HG02759 (cell line): ENCODE measurements around the gene AMELX.

ENCODE experiments used
- ATAC-seq: cut with Tn5 transposase; IDR thresholded peaks from one replicate; pipeline ENCODE4 v1.9.1; 2021; ENCODE audit warnings: mild to moderate bottlenecking, moderate library complexity; ENCODE audit not compliant: unreplicated experiment

Gene AMELX

DNA sequence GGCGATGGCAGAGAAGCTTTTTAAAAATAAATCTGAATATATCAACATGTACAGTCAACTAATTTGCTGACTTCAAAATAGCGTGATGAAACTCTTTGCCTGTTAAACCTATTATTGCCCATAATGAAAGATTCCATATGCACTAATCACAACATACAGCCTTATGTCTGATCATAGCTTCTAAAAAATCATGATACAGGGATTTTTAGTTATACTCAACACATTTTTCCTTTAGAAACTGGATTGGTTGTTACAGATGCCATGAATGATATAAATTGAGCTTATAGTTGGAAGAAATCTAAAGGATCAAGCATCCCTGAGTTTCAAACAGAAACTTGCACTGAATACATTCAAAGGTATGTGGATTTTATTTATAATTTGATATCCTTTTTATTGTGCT is at the start of gene AMELX:
AMELX (plus strand) TSS at position 301 of the 400 bp plus-strand sequence. CDS start 1,376 bp downstream, outside the sequence.
- no peak for ATAC-seq

DNA sequence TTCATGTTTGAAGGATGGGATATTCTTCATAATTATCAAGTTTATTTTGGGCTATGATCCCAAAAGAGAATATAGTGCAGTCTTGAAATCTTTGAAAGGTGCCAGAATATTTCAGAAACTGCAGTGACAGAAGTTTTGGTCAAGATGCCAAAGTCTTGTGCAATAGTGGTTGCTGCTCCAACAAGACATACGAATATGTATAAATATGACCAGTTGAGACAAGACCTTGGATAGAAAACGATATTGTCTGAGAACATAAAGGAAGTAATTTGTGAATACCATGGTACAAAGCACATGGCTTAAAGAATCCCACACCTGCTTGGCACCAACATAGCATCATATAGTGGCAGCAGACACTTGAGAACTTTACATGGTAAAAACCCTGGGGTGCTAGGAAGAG is 48.6 kb upstream of the AMELX start:
- no peak for ATAC-seq

DNA sequence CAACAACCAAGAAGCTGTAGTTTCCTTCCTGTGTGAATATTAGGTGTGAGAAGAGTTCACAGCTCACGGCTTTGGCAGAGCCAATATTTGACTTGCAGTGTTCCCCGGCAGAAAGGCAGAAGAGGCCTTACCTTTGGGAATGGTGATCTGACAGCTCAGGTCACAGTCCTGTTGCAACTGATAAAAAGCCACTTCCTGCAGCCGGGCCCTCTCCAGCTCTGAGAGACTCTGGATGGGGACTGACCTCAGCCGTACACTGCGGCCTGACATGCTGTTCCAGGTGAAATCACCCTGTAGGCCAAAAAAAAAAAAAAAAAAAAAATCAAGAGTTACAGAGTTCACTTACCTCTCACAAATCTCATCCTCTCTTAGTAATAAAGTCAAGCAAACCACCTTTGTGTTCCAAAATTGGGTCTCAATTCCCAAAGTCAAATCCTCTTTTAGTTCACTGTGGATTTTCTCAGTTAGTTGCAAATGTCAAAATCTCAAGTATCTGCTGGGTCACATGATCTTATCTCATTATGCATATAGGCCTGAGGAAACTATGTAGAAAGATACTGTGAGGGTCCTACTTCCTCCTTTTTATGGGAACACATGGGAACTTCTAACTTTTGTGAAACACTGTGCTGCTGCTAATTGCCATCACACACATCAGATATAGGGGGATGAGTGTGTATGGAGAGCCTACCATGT is 38.6 kb upstream of the AMELX start:
- no peak for ATAC-seq

DNA sequence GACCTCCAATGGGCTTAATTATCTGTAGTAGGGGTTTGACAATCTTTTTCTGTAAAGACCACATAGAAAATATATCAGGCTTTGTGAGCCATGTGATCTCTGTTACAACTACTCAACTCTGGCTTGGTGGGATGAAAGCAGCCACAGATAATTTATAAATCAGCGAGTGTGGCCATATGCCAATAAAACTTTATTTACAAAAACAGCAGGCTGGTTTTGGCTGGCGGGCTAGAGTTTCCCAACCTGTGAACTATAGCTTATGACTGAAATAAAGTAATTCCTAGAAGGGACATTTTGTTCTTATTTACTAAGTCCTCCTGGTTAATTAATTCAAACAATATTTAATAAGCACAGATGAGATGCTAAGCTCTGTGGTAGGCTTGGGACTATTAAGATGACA is 35.9 kb upstream of the AMELX start:
- ATAC-seq: no peak

DNA sequence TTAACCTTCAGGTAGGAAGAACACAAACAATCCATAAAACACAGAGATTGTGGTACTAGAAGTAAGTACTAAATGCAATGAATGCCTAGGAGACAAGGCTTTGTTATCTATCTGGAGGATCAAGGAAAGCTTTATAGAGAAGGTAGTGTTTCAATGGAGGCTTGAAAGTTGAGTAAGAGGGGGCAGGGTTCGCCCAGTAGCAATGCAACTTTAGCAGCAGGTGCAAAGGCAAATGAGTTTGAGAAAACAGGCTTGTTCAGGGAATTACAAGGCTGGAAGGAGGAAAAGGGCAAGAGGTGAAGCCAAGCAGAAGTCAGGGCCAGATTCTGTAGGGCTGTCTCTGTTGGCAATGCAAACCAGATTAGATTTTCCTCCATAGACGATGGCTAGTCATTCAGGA is 35.5 kb upstream of the AMELX start:
- no peak for ATAC-seq

DNA sequence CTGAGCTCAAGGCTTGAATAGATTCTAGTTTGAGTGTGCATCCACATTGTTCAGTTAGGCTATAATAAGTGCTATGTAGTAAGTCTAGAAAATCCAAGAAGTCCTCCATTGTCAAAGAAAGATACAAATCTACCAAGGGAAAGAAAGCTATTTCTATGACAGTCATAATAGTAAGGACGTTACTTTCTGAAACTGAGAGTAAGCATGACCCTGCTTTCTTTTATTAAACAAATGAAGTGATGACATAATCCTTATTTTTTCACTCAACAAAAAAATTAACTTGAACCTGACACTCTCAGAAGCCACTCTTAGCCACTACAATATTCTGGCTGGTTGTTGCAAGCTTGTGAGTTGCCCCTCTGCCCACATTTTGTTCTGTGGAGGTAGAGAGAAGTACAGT is 33.8 kb upstream of the AMELX start:
- ATAC-seq: no peak

DNA sequence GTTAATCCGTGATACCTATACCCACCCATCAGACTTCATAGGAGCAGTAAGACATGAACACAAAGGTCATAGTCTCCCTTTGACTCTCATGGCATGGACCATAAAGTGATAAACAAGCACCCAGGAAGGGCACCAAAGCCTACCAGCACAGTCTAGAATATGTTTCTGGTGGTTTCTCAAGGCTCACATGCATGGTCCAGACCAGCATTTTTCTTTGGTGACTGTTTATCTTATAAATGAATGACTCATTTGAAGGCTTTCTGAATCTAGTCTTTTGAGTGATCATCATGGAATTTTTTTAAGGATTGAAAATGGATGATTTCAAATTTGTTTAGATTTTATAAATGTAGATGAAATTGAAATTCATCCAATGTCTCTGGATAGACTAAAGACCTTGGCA is 32.0 kb upstream of the AMELX start:
- ATAC-seq: no peak

DNA sequence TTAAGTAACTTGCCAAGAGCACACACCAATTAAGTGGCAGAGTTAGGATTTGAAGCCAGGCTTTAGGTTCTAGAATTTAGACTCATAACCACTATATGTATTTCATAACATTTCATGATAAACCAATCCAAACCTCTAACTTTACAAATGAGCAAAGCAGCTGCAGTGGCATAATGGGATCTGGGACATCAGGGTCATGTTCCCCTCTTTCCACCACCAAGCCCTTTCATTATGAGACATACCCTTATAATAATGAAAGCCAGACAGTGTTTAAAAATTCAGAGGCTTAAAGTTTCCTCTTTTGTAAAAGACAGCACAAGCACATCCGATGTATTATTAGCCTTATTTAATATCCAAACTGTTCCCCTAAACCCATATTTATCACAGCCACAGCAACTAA is 28.3 kb upstream of the AMELX start:
- ATAC-seq: no peak

DNA sequence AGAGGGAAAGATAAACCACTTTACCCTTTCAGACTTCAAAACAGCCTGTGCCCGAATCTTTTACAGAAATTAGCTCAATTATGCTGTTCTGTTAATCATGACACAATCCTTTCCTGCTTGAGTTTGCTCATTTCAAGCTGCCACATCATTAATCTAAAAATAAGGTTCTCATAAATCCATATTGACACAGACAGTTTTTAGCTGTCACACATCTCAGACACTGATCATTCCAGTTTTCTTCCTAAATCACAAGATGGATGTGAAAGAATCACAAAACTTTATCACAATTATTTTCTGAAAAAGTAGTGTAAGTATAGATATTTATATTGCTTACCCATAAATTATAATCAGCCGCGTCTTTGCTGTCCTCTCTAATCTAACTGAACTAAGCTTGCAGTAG is 27.9 kb upstream of the AMELX start:
- ATAC-seq: no peak

DNA sequence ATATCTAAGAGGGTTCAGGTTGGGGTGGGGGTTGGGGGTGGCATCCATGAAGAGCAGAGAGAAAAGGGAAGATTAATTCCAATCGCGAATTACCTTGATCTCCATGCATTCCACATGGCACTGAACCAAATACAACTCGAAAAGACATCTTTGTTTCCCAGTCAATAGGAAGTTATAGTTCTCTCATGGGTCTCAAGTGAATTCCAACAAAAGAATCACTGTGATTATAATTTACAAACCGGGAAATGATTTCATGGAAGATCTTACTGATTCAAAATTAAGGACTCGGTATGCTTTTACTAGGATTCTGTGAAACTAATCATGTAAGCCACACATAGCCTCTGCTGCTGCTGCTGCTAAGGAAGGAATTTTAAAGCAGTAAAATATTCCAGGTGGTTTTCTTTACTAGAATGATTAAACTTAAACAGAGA is 26.6 kb upstream of the AMELX start:
- no peak for ATAC-seq

DNA sequence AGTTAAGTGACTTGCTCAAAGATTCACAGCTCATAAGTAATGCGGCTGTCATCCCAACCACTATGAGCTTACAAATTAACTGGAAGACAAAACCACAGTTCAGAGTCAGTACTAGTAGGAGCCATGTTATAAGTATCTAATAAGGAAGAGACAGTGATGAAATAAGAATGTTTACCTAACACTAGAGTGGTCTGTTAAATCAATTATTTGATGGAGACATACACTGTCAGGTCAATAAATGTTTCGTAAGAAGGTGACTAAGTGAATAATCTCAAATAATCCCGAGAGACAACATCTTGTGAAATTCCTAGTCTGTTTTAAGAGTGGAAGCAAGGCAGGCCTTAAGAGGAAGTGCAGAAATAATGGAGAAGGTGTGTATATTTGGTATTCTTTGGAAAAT is 25.8 kb upstream of the AMELX start:
- ATAC-seq: no peak

DNA sequence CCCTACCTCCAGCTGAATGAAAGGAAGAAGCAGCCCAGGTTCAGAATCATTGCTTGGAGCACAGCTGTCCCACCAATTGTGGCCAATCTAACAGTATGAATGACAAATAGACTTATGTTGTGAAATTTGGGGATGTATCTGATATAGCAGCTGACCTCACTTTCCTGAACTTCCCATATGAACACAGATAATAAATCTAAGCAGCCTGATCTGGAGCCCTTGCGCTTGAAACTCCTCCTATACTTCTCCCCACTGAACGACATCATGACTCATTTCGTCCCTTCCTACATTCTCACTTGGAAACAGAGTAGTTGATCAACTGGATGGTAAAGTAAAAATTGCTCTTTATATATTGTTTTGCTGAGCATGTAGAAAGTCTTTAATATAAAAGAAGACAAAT is 24.2 kb upstream of the AMELX start:
- no peak for ATAC-seq

DNA sequence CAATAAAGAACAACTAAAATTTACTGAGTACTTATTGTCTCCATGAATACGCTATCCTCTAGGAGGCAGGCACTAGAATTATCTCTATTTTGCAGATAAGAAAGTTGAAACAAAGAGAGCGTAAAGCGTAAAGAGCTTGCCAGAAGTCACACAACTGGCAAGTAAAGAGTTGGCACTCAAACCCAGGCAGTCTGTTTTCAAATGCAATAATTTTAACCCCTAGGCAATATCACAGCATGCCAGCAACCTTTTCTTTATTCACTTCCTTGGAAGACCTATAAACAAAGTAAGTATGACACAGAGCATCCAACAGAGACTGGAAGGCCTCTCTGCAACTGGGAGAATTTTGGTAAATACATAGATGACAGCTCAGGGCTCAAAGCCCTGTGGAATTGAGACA is 23.2 kb upstream of the AMELX start:
- no peak for ATAC-seq

DNA sequence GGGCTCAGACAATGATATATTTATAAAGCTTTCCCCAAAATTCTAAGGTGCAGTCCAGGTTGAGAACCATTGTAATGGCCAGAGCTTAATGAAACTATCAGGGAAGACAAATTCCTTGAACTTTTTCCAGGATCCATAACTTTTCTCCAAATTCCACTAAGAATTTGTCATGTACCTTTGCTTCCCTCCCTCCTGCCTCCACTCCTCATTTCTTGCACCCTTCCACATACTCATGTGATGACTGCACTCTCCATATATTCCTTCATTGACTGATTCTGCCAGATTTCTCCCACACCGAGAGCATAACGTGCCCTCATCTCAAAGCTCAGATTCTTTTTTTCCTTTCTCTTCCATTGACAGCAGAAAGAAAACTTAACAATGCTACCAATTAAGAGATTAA is 20.9 kb upstream of the AMELX start:
- ATAC-seq: no peak

DNA sequence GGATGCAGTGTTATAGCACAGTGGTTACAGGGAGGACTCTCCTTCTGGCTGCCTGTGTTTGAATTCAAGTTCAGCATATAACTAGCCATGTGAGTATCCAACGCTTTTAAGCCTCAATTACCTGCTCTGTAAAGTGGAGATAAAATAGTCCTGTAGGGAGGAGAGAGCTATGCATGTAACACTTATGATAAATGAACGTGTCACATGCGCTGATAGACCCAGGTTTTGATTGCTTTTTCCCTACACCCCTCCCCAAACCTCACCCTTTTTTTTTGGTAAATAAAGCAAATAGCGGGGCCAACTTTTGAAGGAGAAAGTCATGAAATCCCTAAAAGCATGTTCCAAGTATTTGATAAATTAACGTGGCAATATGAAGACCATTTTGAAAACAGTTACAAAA is 20.4 kb upstream of the AMELX start:
- no peak for ATAC-seq

DNA sequence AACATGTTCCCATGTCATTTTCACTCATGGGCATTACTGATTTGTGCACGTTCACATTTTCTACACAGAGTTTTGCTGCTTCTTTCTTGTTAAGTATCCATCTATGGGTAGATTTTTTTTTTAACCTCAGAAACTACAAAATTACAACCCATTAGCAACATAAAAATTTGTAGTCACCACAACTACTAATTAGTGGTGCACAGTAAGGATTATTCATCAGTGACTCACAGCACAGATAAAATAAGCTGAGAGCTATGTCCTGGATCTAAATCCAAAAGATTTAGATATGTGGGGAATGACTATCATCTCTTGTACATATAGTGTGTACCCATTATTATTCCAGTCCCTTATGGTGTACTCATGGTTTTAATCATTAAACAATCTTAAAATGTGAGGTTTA is 19.7 kb upstream of the AMELX start:
- no peak for ATAC-seq

DNA sequence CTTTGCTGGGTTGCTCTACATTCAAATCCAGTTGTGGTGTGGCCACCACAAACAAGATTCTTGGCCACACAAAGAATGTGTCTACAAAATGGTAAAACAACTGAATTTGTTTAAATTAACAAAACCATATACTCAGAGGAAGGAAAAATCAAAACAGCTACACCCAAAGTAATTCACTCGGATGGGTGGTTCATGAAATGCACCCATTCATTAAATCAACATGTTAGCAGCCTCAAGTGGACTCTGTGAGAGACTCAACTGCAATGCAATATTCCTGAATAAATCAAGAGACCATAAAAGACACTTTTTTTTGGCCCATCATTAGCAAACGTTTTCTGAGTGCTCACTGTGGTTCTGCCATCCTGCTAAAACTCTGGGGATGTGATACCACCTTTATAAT is 11.2 kb upstream of the AMELX start:
- no peak for ATAC-seq

DNA sequence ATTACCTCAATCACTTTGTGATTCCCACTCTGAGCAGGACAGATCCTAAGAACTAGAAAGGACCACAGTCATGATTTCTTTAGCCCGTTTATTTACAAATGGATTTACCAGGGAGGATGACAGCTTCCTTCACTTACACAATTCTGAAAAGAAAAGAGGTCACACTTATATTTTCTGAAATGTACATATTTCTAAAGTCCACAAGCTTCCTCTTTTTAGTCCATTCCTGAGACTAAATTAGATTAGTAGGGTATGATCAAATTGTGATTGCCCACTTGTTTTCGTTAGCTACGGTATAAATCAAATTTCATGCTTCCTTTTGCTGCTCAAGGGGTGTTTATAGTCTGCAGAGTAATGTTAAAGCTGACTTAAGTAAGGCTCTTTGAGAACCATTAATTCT is 7.6 kb upstream of the AMELX start:
- ATAC-seq: no peak

DNA sequence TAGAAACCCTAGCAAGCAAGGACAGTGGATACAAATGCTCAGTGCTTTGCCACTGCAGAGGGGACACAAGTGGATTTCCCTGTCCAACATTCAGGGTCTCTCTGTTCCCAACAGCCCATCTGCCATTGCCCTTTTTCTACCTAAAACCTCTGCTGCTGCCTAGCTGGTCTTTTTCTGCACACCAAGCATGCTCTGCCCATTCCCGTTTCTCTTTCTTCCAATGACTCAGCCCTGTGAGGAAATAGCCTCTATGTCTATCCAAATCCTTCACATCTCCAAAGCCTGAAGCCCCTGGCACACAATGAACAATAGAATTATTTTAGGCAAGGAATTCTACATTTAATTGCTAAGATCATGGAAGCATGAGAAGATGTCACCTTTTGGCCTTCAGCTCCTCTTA is 5.7 kb upstream of the AMELX start:
- no peak for ATAC-seq

DNA sequence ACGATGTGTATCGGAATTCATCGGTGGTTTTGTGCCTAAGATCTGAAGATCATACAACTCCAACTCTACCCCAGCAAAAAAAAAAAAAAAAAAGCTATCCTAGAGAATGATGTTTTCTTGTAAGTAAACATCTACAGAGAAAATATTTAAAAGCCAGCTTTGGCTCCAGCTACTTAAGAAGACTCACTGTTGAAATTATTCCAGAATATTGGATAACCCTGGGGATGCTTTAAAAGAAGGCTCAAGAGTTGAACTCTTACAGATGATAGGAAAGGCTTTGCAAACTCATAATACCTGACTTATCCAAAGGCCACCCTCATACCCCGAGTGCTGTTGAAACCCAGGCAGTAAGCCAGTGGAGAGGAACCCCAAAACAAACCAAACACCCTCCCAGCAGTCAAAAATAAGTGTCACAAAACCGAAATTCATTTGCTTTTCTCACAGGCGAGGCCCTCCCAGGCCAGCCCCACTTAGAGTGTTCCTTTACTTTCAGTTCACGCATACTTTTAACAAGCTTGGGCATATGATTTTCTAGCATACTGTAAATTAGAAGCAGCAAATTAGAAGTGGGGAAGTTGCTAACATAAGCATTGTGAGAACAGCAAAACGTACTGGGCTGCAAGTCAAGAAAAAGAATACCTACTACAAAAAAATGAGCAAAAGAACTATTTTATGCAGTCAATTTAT is 2.7 kb upstream of the AMELX start:
- ATAC-seq: no peak

DNA sequence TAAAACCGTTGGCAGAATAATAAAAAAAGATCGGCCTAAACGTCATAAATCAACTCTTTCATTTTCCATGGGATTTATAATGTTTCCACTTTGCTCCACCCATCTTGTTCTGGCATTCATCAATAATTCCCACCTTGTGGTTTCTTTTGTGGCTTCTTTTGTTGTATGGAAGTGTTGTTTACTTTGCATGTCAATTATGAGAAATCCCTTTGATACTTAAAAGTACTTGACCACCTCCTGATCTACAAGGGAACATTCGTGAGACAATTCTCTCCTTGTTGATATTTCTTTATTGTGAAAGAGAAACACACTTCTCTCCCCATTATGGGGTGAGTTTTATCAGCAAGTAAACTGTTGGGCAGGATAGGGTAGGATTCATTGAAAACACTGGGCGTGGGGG is 2.8 kb downstream of the AMELX start:
- ATAC-seq: no peak

DNA sequence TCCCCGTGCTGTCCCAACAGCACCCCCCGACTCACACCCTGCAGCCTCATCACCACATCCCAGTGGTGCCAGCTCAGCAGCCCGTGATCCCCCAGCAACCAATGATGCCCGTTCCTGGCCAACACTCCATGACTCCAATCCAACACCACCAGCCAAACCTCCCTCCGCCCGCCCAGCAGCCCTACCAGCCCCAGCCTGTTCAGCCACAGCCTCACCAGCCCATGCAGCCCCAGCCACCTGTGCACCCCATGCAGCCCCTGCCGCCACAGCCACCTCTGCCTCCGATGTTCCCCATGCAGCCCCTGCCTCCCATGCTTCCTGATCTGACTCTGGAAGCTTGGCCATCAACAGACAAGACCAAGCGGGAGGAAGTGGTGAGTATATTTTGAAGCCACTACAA is 5.4 kb downstream of the AMELX start:
- ATAC-seq: no peak

DNA sequence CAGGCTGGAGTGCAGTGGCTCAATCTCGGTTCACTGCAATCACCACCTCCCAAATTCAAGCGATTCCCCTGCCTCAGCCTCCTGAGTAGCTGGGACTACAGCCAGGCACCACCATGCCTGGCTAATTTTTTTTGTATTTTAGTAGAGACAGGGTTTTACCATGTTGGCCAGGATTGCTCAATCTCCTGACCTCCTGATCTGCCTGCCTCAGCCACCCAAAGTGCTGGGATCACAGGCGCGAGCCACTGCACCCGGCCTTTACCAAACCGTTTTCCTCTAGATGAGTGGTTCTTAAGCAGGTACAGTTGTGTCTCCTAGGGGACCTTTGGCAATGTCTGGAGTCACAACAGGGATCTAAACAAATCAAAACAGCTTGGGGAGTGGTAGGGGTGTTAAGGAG is 11.6 kb downstream of the AMELX start:
- ATAC-seq: no peak
